ENCODE results near the gene UST. TPM values are rescaled to one million over a fixed set of nuclear protein-coding genes. Genes with fewer than 3 reads are reported as not detected.

The UST gene
- polyA plus RNA-seq, 4 donors, result 9.0 to 13.6 (median 11.8) TPM

GRCh38 chr6:149074832-149075258, 328.0 kb downstream of the UST start:
- no peak for DNase-seq (ENCODE audit: low read depth in 4 of 4, low spot score in 2 of 4)

- no peak for DNase-seq (ENCODE audit: low read depth in 4 of 4, low spot score in 2 of 4)
These were observed 329.0 kb downstream of the UST start for GRCh38 chr6:149075616-149076354.

- no peak for DNase-seq (ENCODE audit: low read depth in 4 of 4, low spot score in 2 of 4)
These were observed 329.5 kb downstream of the UST start for GRCh38 chr6:149076355-149076734.

DNA sequence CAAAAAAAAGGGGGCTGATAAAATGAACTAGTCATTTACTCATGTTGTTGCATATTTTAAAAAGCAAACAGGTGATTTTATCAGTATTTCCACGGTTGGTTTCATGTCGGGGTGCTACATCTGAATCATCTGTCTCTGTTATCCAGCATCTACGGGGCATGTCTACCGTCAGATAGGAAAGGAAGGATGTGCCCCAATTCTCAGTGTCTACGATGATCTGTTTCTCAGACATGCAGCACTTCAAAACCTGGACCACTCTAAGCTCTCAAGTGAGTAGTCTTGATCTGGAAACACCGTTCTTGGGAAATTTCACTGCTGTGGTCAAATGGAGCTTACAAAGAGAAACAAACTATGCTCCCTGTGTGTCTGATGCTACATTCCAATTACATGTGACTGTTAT, 330.4 kb downstream of the UST start:
- DNase-seq (ENCODE audit: low read depth in 4 of 4, low spot score in 2 of 4), result no peak

DNA sequence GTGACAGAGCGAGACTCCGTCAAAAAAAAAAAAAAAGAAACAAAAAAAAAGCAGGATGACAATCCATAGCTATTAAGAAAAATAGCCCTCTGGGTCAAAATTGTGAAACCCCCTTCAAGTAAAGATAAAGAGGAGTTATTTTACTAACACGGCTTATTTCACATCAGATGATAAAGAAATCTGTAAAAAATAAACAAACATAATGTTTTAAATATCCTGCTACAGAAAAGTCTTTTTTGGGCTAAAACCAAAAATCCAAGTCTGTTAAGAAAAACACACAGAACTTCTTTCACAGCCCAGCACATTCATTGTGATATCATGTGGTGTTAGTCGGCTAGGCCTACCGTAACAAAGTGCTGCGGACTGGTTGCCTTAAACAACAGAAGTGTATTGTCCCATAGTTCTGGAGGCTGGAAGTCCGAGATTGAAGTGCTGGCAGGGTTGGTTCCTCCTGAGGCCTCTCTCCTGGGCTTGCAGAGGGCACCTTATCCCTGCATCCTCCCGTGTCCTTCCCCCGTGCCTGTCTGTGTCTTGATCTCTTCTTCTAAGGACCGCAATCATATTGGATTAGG, 331.5 kb downstream of the UST start:
- DNase-seq (ENCODE audit: low read depth in 4 of 4, low spot score in 2 of 4), result no peak

- no peak for DNase-seq (ENCODE audit: low read depth in 4 of 4, low spot score in 2 of 4)
These were observed 332.6 kb downstream of the UST start for GRCh38 chr6:149079456-149079855.

DNA sequence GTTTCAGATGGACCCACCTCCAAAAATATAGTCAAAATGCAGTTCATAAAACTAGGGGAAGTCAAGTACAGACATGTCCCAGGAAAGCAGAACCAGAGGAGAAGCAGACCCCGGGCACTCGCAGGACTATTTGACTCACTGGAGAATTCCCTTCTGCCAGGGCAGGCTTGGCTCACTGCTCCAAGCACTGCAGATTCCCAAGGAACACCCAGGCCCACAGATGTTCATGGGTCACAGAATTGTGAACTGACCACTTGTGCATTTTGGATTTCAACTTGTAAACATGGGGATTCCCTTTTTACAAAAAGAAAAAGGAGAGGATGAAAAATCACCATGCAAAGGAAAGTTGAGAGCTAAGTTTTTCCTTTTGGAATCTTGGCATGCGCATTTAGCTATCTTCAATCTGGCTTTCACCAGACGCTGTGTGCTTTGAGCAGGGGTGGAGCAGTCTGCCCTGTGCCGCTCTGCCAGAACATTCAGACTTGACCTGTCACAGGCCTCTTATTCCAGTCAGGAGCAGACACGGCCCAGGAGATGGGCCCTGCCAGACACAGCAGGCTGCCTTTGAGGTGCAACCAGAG, 333.2 kb downstream of the UST start:
- no peak for DNase-seq (ENCODE audit: low read depth in 4 of 4, low spot score in 2 of 4)

DNA sequence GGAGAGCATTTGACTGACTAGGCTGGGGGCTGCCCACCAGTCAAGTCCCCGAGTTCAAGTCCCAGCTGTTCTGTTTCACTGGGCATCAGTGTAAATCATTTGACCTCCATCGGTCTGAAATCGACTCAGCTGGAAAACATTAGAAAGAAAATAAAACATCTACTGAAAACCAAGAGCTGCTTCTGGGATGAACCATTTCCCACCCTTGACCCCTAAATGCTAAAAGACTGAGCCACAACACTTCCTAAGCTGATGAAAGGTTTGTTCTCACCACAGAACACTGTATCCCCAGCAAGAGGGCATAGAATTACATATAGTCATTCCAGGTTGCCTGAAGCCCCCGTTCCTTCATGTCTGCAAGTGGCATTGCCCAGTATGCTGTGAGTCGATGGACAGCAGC, 333.7 kb downstream of the UST start:
- no peak for DNase-seq (ENCODE audit: low read depth in 4 of 4, low spot score in 2 of 4)

DNA sequence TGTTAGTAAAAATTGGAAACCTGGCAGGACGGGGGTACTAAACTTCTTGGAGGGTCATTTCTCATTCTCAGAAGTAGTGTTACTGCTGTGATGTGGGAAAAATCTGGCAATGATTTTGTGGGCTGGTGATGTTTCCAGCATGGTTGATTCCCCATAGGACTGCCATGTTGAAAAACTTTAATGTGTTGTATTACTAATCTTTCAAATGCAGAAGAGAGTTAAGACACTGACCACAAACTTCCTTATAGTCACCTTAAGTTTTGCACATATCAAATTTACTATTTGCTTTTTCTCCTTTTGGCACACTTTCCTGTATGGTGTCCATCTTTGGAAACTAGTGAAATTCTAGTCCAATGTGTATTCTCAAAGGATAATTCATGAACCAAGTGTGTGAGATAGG, 334.5 kb downstream of the UST start:
- DNase-seq (ENCODE audit: low read depth in 4 of 4, low spot score in 2 of 4), result no peak

GRCh38 chr6:149082320-149082719, 335.5 kb downstream of the UST start:
- DNase-seq (ENCODE audit: low read depth in 4 of 4, low spot score in 2 of 4), result peak in 2 of 4 donors; percentile 63 to 65

DNA sequence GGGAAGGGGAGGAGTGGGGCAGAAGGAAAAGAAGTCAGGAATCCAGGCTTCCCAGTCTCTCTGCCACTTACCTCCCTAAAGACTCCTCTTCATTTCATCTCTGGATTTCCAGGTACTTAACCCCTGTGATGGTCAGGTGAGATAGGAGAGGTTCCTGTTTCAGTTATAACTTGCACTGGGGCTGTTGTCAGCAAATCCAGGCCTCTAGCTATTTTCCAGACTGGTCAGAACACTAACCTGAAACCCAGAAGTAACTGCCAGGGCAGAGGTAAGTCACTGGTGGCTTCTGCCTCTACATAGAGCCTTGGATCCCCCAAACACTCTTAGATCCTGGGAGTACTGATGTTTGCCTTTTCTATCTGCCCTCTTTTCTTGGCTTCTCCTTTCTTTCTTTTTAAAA, 337.2 kb downstream of the UST start:
- DNase-seq (ENCODE audit: low read depth in 4 of 4, low spot score in 2 of 4), result no peak

- DNase-seq (ENCODE audit: low read depth in 4 of 4, low spot score in 2 of 4), result no peak
These were observed 338.2 kb downstream of the UST start for GRCh38 chr6:149084808-149085556.

DNA sequence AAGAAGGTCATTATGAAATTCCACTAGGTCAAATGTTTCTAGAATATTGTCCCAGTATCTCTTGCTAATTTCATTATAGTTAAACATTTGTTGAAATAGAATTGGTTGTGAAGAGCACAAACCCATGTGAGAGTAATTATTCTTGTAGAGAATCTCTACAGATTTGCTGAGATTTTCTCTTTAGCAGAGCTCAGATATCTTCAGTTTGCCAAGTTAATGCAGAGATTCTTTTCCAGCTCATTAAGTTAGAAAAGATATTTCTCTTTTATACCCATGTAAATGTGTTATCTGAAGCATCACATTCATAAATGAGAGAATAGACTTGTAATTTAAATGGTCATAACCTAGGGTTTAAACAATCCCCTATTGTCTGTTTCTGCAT, 338.7 kb downstream of the UST start:
- no peak for DNase-seq (ENCODE audit: low read depth in 4 of 4, low spot score in 2 of 4)

DNA sequence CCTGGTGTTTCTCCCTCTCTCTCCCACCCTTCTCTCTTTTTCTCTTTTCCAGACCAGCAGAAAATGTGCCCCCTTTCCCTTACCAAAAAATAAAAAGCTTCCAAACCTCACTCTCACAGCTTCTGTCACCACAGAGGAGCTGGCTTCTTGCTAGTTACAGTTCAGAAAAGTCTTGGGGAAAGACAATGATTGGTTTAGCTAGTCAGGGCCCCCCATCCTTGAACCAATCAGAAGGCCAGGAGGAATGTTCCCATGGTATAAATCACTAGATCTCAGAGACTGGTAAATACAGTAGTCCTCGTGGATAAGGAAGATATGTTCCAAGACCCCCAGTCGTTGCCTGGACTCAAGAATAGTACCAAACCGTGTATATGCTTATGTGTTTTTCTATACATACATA, 339.5 kb downstream of the UST start:
- DNase-seq (ENCODE audit: low read depth in 4 of 4, low spot score in 2 of 4), result no peak

DNA sequence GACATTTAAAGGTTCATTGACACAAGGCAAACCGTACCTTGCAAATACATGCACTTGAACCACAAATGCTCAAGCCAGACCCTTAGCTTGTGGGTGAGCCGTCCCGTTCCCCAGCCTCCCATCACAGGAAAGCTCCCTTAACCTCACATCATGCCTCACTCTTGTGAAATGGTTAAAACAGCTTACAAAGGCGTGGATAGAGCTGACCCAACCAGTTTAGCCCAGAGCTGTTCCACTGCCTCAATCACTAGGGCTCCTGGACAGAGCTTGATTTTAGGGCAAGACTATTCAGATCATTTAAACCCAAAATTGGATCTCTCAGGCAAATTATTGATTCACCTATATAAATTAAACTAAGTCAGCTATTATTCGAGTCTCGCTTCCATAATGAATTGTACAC, 341.1 kb downstream of the UST start:
- DNase-seq (ENCODE audit: low read depth in 4 of 4, low spot score in 2 of 4), result no peak

DNA sequence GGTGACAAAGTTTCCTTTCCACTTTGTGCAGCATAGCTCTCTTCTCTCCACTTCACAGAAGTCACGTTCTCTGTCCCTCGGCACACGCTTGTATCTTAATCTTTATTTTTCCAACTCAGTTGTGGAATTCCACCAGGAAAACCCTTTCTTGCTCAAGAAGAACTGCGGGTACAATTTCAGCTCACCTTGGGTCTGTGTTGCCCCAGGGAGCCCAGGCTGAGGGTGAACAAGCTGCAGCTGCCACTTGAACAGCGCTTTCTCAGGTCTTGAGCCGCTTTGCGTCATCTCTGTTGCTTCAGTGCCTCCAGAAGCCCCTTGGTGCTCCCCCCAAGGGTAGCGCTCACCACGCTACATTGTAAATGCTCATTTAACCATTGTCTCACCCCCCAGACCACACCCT, 341.5 kb downstream of the UST start:
- DNase-seq (ENCODE audit: low read depth in 4 of 4, low spot score in 2 of 4), result no peak

DNA sequence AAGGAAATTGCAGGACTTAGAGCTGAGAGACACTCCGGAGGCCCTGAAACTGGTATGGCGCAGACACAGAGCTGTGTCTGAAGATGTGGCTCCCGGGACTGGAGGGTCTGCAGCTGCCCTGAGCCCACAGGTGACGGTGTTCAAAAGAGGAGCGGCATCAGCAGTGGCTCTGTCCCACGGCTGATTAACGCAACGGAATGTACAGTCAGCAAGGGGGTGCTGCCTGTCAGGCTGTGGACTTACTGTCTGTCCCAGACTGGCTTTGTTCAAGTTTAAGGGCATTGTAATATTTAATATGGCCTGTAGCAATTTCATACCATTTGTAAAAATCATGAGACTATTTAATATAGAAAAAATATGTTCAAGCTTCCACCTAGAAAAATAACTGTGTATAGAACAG, 342.7 kb downstream of the UST start:
- no peak for DNase-seq (ENCODE audit: low read depth in 4 of 4, low spot score in 2 of 4)

GRCh38 chr6:149090937-149091336, 344.1 kb downstream of the UST start:
- no peak for DNase-seq (ENCODE audit: low read depth in 4 of 4, low spot score in 2 of 4)

DNA sequence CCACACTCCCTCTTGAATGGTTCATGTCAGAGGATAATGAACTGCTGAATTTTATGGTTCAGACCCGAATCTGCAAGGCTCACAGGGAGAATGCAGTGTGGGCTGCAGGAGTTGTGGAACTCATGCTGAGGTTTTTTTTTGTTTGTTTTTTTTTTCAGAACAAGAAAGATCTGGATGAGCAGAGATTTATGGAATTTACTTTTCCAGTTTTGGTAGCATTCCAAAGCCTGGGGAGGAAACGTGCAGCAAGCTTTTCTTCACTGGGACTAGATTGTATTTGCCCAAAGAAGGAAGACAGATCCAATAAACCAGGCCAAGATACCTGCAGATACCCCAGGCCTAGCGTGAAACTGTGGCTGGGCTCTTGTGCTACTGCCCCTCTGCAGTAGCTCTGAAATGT, 346.8 kb downstream of the UST start:
- DNase-seq (ENCODE audit: low read depth in 4 of 4, low spot score in 2 of 4), result no peak

GRCh38 chr6:149094156-149094555, 347.3 kb downstream of the UST start:
- DNase-seq (ENCODE audit: low read depth in 4 of 4, low spot score in 2 of 4), result no peak

DNA sequence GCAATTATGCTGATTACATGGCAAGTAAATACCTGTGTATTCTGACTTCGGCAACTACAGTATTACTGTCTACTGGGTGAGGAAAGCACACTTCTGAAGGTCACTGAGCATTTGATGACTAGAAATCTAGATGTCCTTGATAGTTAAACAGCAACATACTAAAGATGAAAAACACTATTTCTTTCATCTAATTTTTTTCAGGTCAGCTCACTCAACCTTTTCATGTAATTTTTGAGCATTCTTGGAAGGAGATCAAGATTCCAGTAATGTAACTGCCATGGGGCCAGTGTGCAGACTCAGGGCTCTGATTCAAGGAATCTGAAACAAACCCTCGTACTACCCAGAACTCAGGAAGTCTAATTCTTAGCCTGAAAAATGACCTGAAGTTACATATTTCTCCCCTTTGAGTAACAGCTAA, 348.1 kb downstream of the UST start:
- no peak for DNase-seq (ENCODE audit: low read depth in 4 of 4, low spot score in 2 of 4)

DNA sequence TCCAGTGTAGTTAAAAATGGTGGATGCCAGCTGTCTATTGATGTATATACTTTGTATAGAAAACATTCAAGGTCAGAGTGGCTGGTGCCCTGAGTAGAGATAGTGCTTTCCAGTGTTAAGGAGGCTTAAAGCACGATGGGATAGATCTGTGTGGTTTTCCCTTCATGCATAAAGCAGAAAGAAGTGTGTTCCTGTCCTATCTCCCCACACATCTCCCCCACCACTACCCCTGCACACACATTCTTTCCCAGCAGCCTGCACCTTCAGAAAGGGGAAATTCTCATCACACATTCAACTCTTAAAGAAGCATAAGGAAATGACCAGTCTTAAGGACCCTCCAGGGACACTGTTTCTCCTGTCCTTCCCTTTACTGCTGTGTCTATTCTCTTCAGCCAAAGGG, 349.0 kb downstream of the UST start:
- no peak for DNase-seq (ENCODE audit: low read depth in 4 of 4, low spot score in 2 of 4)

Data from left renal cortex interstitium (tissue), 4 donors.